ENCODE results near the gene GIT2. TPM values are rescaled to one million over a fixed set of nuclear protein-coding genes. Genes with fewer than 3 reads are reported as not detected.
A peak's percentile ranks its signal among the peaks of the same experiment; 100 is the strongest.

GIT2 gene
- total and polyA plus RNA-seq, 2 of the 13 experiments (the other 11 are each of a cell fraction or from before 2014, with no cell fraction given) = 18.4 to 19.8 TPM

GRCh38 chr12:109899783-109900751 is 96.1 kb downstream of the GIT2 start, which contains the start of gene TCHP (continued):
- TF ChIP-seq ZNF501 (CRISPR knock-in tag; IDR thresholded peaks at IDR 0.05) (peak; percentile 67), RNF2 (conservative IDR thresholded peaks at IDR 0.05; ENCODE audit: low read depth) (peak; percentile 47; the same call in 1 of the 2 replicates), AKNA (CRISPR knock-in tag; IDR thresholded peaks at IDR 0.05; ENCODE audit: borderline replicate concordance) (0 out of 2 replicates have a peak, but pooled peaks have one; percentile 30), ZSCAN21 (CRISPR knock-in tag; IDR thresholded peaks at IDR 0.05; ENCODE audit: borderline replicate concordance) (no peak), ZNF260 (CRISPR knock-in tag; IDR thresholded peaks at IDR 0.05; ENCODE audit: borderline replicate concordance, low read depth) (no peak), ZBTB33 (CRISPR knock-in tag; IDR thresholded peaks at IDR 0.05) (no peak), ZNF580 (CRISPR knock-in tag; IDR thresholded peaks at IDR 0.05; ENCODE audit: borderline replicate concordance, low read depth) (peak; percentile 91; the same call in 1 of the 2 replicates), ZFY (CRISPR knock-in tag; IDR thresholded peaks at IDR 0.05) (peak; percentile 91), NFYB (CRISPR knock-in tag; IDR thresholded peaks at IDR 0.05) (no peak; the same call in none of the 2 replicates), YY1 (IDR thresholded peaks at IDR 0.05; ENCODE audit: insufficient read depth, insufficient replicate concordance, low read depth, low read length) (peak; percentile 72), ZNF543 (CRISPR knock-in tag; IDR thresholded peaks at IDR 0.05) (peak; percentile 72; the same call in 1 of the 2 replicates), ZNF7 (CRISPR knock-in tag; IDR thresholded peaks at IDR 0.05) (no peak), HES4 (CRISPR knock-in tag; IDR thresholded peaks at IDR 0.05; ENCODE audit: borderline replicate concordance) (peak; percentile 72), U2AF1 (optimal IDR thresholded peaks at IDR 0.05; ENCODE audit: low read depth, low read length) (peak; percentile 57), ZNF124 (CRISPR knock-in tag; IDR thresholded peaks at IDR 0.05) (no peak), ZNF446 (CRISPR knock-in tag; IDR thresholded peaks at IDR 0.05) (0 out of 2 replicates have a peak, but pooled peaks have one; percentile 45), ZNF746 (CRISPR knock-in tag; IDR thresholded peaks at IDR 0.05) (no peak; the same call in 1 of the 2 replicates), ELF4 (CRISPR knock-in tag; IDR thresholded peaks at IDR 0.05; ENCODE audit: borderline replicate concordance) (no peak), ZNF672 (CRISPR knock-in tag; IDR thresholded peaks at IDR 0.05) (no peak), TBX3 (IDR thresholded peaks at IDR 0.05; ENCODE audit: borderline replicate concordance) (no peak), ZNF777 (CRISPR knock-in tag; IDR thresholded peaks at IDR 0.05) (peak; percentile 90), KLF16 (CRISPR knock-in tag; IDR thresholded peaks at IDR 0.05) (peak in 1 of 2 experiments; percentile 59; a peak in 2 of 4 replicates), SALL1 (CRISPR knock-in tag; IDR thresholded peaks at IDR 0.05) (peak; percentile 86)

All from HepG2 (cell line).